Neural progenitor cell (in vitro differentiated cells): ENCODE data around the gene GAPT. TPM values are rescaled to one million over a fixed set of nuclear protein-coding genes. Genes with fewer than 3 reads are reported as not detected.
A peak's percentile ranks its signal among the peaks of the same experiment; 100 is the strongest.

ENCODE experiments used
- DNase-seq: peaks from one replicate; pipeline ENCODE4 v3.0.0-alpha.2; 2016; ENCODE audit warnings: low spot score
- H2AFZ ChIP-seq: fragments of 200-600 bp; sonication (generic); replicated peaks from 2 replicates; pipeline ENCODE4 v1.6.1; 2016; ENCODE audit warnings: antibody characterized with exemption
- H3F3A ChIP-seq: fragments of 200-600 bp; sonication (generic); 2 replicates; pipeline ENCODE4 v1.6.1; 2016; ENCODE audit warnings: antibody characterized with exemption, low read depth
- H3K27ac ChIP-seq: fragments of 200-600 bp; sonication (generic); 2 replicates; pipeline ENCODE4 v1.5.1; 2016; ENCODE audit warnings: mild to moderate bottlenecking
- H3K27me3 ChIP-seq: fragments of 200-600 bp; sonication (generic); 2 replicates; pipeline ENCODE4 v1.6.1; 2016; ENCODE audit warnings: mild to moderate bottlenecking, moderate library complexity
- H3K36me3 ChIP-seq: fragments of 200-600 bp; sonication (generic); 2 replicates; pipeline ENCODE4 v1.5.1; 2016
- H3K4me1 ChIP-seq: fragments of 200-600 bp; sonication (generic); 2 replicates; pipeline ENCODE4 v1.6.1; 2016; ENCODE audit warnings: mixed run types
- H3K4me2 ChIP-seq: fragments of 200-600 bp; sonication (generic); 2 replicates; pipeline ENCODE4 v1.6.1; 2016
- H3K4me3 ChIP-seq: fragments of 200-600 bp; sonication (generic); 2 replicates; pipeline ENCODE4 v1.5.1; 2016
- H3K79me2 ChIP-seq: fragments of 200-600 bp; sonication (generic); 2 replicates; pipeline ENCODE4 v1.6.1; 2016; ENCODE audit warnings: low read depth
- H3K9ac ChIP-seq: fragments of 200-600 bp; sonication (generic); 2 replicates; pipeline ENCODE4 v1.6.1; 2016
- H3K9me3 ChIP-seq: fragments of 200-600 bp; sonication (generic); 2 replicates; pipeline ENCODE4 v1.5.1; 2016; ENCODE audit warnings: low read depth
- H4K20me1 ChIP-seq: fragments of 200-600 bp; sonication (generic); 2 replicates; pipeline ENCODE4 v1.6.1; 2016; ENCODE audit warnings: low read depth
- H3K27ac Mint-ChIP-seq: 3 replicates; pipeline ENCODE4 v1.8.0; 2021; ENCODE audit warnings: mixed read lengths
- H3K27me3 Mint-ChIP-seq: 2 replicates; pipeline ENCODE4 v1.8.0; 2022; ENCODE audit warnings: low read depth, mild to moderate bottlenecking, inconsistent platforms, moderate library complexity, mixed read lengths; ENCODE audit not compliant: insufficient read depth
- H3K36me3 Mint-ChIP-seq: 3 replicates; pipeline ENCODE4 v1.8.0; 2021; ENCODE audit warnings: mixed read lengths
- H3K4me1 Mint-ChIP-seq: 3 replicates; pipeline ENCODE4 v1.8.0; 2021; ENCODE audit warnings: mixed read lengths
- H3K4me3 Mint-ChIP-seq: 3 replicates; pipeline ENCODE4 v1.8.0; 2021; ENCODE audit warnings: mild to moderate bottlenecking, moderate library complexity, mixed read lengths
- H3K9me3 Mint-ChIP-seq: 3 replicates; pipeline ENCODE4 v1.8.0; 2020; ENCODE audit warnings: mixed read lengths
- EZH2 ChIP-seq: fragments of 200-600 bp; sonication (generic); IDR thresholded peaks from 2 replicates; pipeline ENCODE4 v1.6.1; 2017; ENCODE audit warnings: antibody characterized with exemption, mild to moderate bottlenecking, moderate library complexity
- EZH2phosphoT487 ChIP-seq: fragments of 200-600 bp; sonication (generic); IDR thresholded peaks from 2 replicates; pipeline ENCODE4 v1.6.1; 2017; ENCODE audit warnings: antibody characterized with exemption
- total RNA-seq: library from RNA; depleted of rRNA; stranded (reverse); fragments of >200 nt; gene quantifications from 2 replicates; pipeline ENCODE4 v1.2.3, GENCODE V29; 2015; ENCODE audit warnings: low replicate concordance
- TF ChIP-seq, protein P1 (sequence below): fragments of 200-600 bp; sonication (generic); IDR thresholded peaks from 2 replicates; pipeline ENCODE4 v1.5.1; 2017; ENCODE audit warnings: antibody characterized with exemption, mild to moderate bottlenecking

The GAPT gene
- total RNA-seq, 1 donor from 2014 or later: not detected

DNA sequence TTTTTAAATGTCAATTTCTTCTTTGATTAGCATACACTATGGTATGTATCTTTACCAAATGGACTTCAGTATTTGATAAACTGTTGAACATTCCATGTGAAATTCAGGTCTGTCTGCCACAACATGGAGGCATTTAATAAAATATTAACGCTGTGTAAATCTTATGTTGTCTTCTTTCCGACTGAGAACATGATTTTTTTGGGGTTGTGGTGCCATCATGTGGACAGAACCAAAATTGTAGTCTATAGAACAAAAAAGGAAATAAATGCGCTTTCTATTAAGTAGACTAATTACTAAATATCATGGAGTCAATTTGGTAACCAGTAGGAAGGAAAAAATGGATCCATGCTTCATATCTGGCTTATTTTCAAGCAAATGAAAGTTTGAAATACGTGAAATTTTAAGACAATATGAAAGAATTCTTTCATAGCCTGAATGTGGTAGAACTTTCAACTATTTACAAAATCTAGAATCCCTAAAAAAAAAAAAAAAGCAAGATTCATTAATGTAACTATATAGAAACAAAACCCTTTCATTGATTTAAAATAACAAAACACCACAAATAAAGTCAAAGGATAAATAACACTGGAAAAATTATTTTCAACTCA is 28.5 kb upstream of the GAPT start:
- peak; percentile 34 for DNase-seq
- Histone ChIP-seq H3K4me1 (peaks cover 5% of the 10 kb centered on the region), H3K9me3 (no peaks in the 10 kb centered on the region), H3K4me3 (no peak overlapping the region), H3K36me3 (no peaks in the 10 kb centered on the region), H3K27ac (no peak overlapping the region), H3K79me2 (no peaks in the 10 kb centered on the region), H4K20me1 (no peaks in the 10 kb centered on the region), H3K27me3 (peaks cover 17% of the 10 kb centered on the region), H3K9ac (no peak overlapping the region), H3K4me2 (no peak overlapping the region), H3F3A (no peaks in the 10 kb centered on the region), H2AFZ (no peak overlapping the region)
- Mint-ChIP-seq H3K27ac (no peak overlapping the region), H3K27me3 (peaks cover 3% of the 10 kb centered on the region), H3K9me3 (no peaks in the 10 kb centered on the region), H3K4me1 (peaks cover 10% of the 10 kb centered on the region), H3K4me3 (no peak overlapping the region), H3K36me3 (no peaks in the 10 kb centered on the region)
- TF ChIP-seq, protein P1, sequence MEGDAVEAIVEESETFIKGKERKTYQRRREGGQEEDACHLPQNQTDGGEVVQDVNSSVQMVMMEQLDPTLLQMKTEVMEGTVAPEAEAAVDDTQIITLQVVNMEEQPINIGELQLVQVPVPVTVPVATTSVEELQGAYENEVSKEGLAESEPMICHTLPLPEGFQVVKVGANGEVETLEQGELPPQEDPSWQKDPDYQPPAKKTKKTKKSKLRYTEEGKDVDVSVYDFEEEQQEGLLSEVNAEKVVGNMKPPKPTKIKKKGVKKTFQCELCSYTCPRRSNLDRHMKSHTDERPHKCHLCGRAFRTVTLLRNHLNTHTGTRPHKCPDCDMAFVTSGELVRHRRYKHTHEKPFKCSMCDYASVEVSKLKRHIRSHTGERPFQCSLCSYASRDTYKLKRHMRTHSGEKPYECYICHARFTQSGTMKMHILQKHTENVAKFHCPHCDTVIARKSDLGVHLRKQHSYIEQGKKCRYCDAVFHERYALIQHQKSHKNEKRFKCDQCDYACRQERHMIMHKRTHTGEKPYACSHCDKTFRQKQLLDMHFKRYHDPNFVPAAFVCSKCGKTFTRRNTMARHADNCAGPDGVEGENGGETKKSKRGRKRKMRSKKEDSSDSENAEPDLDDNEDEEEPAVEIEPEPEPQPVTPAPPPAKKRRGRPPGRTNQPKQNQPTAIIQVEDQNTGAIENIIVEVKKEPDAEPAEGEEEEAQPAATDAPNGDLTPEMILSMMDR: peak; percentile 77
- TF ChIP-seq EZH2: no peak

DNA sequence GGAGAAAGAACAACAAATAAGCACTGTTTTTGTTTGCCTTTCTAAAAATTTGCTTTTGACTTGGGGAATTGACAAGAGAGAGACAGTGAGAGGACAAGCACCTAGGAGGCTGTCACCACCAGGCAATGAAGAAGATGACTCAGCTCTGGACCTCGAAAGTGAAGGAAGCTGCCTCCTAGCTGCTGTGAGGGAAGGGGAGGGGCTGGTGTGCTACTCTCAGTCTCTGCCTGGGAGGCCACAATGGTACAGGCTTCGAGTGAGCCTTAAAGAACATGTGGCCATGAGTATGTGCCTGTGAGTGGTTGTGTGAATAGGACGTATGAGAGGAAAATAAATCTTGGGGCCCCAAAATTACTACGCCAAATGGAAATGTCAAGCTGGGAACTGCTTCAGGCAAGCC is 24.3 kb upstream of the GAPT start:
- Histone ChIP-seq H3K27me3 (no peaks in the 10 kb centered on the region), H4K20me1 (no peaks in the 10 kb centered on the region), H2AFZ (no peak overlapping the region), H3K4me3 (no peak overlapping the region), H3K27ac (no peak overlapping the region), H3K9me3 (no peaks in the 10 kb centered on the region), H3K4me2 (no peak overlapping the region), H3K79me2 (no peaks in the 10 kb centered on the region), H3K4me1 (peaks cover 3% of the 10 kb centered on the region), H3K36me3 (no peaks in the 10 kb centered on the region), H3F3A (no peaks in the 10 kb centered on the region), H3K9ac (no peak overlapping the region)
- H3K4me1 Mint-ChIP-seq: peaks cover 7% of the 10 kb centered on the region
- peak; percentile 8 for DNase-seq
- no peaks in the 10 kb centered on the region for H3K36me3 Mint-ChIP-seq
- no peaks in the 10 kb centered on the region for H3K27me3 Mint-ChIP-seq
- no peak overlapping the region for H3K4me3 Mint-ChIP-seq
- no peak overlapping the region for H3K27ac Mint-ChIP-seq
- TF ChIP-seq EZH2phosphoT487 (no peak), EZH2 (no peak)
- TF ChIP-seq, protein P1: no peak
- peaks cover 4% of the 10 kb centered on the region for H3K9me3 Mint-ChIP-seq

DNA sequence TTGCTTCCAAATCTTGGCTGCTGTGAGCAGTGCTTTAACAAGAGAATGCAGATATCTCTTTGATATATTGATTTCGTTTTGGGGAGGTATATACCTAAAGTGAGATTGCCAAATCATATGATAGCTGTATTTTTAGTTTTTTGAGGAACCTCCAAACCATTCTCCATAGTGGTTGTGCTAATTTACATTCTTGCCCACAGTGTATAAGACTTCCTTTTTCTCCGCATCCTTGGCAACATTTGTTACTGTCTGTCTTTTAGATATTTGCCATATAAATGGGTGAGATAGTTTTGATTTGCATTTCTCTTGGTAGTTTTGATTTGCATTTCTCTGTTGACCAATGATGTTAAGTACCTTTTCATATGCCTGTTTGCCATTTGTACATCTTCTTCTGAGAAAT is 21.3 kb upstream of the GAPT start:
- DNase-seq: no peak

More for the DNA sequence above, 21.3 kb upstream of the GAPT start:
- H3K27me3 ChIP-seq: no peaks in the 10 kb centered on the region
- Mint-ChIP-seq H3K27me3 (no peaks in the 10 kb centered on the region), H3K4me3 (no peak overlapping the region), H3K9me3 (peaks cover 11% of the 10 kb centered on the region), H3K27ac (no peak overlapping the region), H3K4me1 (peaks cover 7% of the 10 kb centered on the region), H3K36me3 (no peaks in the 10 kb centered on the region)
- H3K4me1 ChIP-seq: no peaks in the 10 kb centered on the region
- no peaks in the 10 kb centered on the region for H3F3A ChIP-seq
- no peak overlapping the region for H2AFZ ChIP-seq
- no peaks in the 10 kb centered on the region for H3K79me2 ChIP-seq
- H3K4me3 ChIP-seq: no peak overlapping the region
- no peak for TF ChIP-seq EZH2phosphoT487
- TF ChIP-seq, protein P1: no peak
- no peak for TF ChIP-seq EZH2
- H3K36me3 ChIP-seq: no peaks in the 10 kb centered on the region
- no peak overlapping the region for H3K27ac ChIP-seq
- no peak overlapping the region for H3K4me2 ChIP-seq
- H3K9me3 ChIP-seq: no peaks in the 10 kb centered on the region
- H4K20me1 ChIP-seq: no peaks in the 10 kb centered on the region
- no peak overlapping the region for H3K9ac ChIP-seq
